HEK293T (cell line): Measurements from ENCODE around the gene HSD3B2.

Experiments
- CTCF ChIA-PET: fragments of 350-600 bp; formaldehyde crosslinking; extraction: SDS; loops from one replicate; lab custom pipeline; 2021; ENCODE audit warnings: antibody characterized with exemption, inconsistent platforms; lab: Yijun Ruan, JAX
- POLR2A ChIA-PET: fragments of 350-600 bp; formaldehyde crosslinking; extraction: SDS; loops from one replicate; lab custom pipeline; 2020; ENCODE audit warnings: antibody characterized with exemption, inconsistent platforms; lab: Yijun Ruan, JAX
- DNase-seq: peaks from one replicate; pipeline ENCODE4 v3.0.0; 2012; ENCODE audit warnings: mixed read lengths; ENCODE audit errors: extremely low spot score
- ARNT ChIP-seq: fragments of 450-650 bp; IDR thresholded peaks from 2 replicates; pipeline ENCODE4 v1.6.1; 2017; ENCODE audit warnings: mild to moderate bottlenecking
- BHLHE40 ChIP-seq: fragments of 450-650 bp; IDR thresholded peaks from 2 replicates; pipeline ENCODE4 v1.6.1; 2016; ENCODE audit warnings: mild to moderate bottlenecking, moderate library complexity, borderline replicate concordance
- CTBP1 ChIP-seq: fragments of 450-650 bp; IDR thresholded peaks from 2 replicates; pipeline ENCODE4 v1.6.1; 2016; ENCODE audit warnings: borderline replicate concordance
- ELF4 ChIP-seq: fragments of 450-650 bp; IDR thresholded peaks from 2 replicates; pipeline ENCODE4 v1.6.1; 2017; ENCODE audit warnings: antibody characterized with exemption
- FOXA1 ChIP-seq: fragments of 450-650 bp; IDR thresholded peaks from 2 replicates; pipeline ENCODE4 v1.6.1; 2016; ENCODE audit warnings: mild to moderate bottlenecking
- FOXK2 ChIP-seq: fragments of 450-650 bp; IDR thresholded peaks from 2 replicates; pipeline ENCODE4 v1.6.1; 2016; ENCODE audit warnings: mild to moderate bottlenecking
- FOXM1 ChIP-seq: fragments of 450-650 bp; IDR thresholded peaks from 2 replicates; pipeline ENCODE4 v1.6.1; 2017; ENCODE audit warnings: mild to moderate bottlenecking, borderline replicate concordance
- HDGF ChIP-seq: fragments of 450-650 bp; IDR thresholded peaks from 2 replicates; pipeline ENCODE4 v1.6.1; 2017; ENCODE audit warnings: antibody characterized with exemption, borderline replicate concordance
- L3MBTL2 ChIP-seq: fragments of 450-650 bp; conservative IDR thresholded peaks from 2 replicates; pipeline ENCODE4 v1.6.1; 2016; ENCODE audit warnings: mild to moderate bottlenecking
- LEF1 ChIP-seq: fragments of 450-650 bp; IDR thresholded peaks from 2 replicates; pipeline ENCODE4 v1.6.1; 2017; ENCODE audit warnings: mild to moderate bottlenecking, borderline replicate concordance
- NFRKB ChIP-seq: fragments of 450-650 bp; IDR thresholded peaks from 2 replicates; pipeline ENCODE4 v1.6.1; 2016; ENCODE audit warnings: mild to moderate bottlenecking, moderate library complexity
- PKNOX1 ChIP-seq: fragments of 450-650 bp; IDR thresholded peaks from 2 replicates; pipeline ENCODE4 v1.6.1; 2016
- SP1 ChIP-seq: fragments of 450-650 bp; IDR thresholded peaks from 2 replicates; pipeline ENCODE4 v1.6.1; 2017
- SUZ12 ChIP-seq: fragments of 450-650 bp; IDR thresholded peaks from 2 replicates; pipeline ENCODE4 v1.6.1; 2016; ENCODE audit warnings: mild to moderate bottlenecking
- TARDBP ChIP-seq: fragments of 450-650 bp; IDR thresholded peaks from 2 replicates; pipeline ENCODE4 v1.6.1; 2016
- ZNF384 ChIP-seq: fragments of 450-650 bp; IDR thresholded peaks from 2 replicates; pipeline ENCODE4 v1.6.1; 2016

The HSD3B2 gene

GRCh38 chr1:119472080-119472818 is 57.3 kb downstream of the HSD3B2 start:
- ChIA-PET POLR2A (no interaction called here), CTCF (interaction anchor here (0.6 to 1.2 kb wide), 3 partner anchors 11 to 287 kb away, joined by 3 to 4 read pairs (median 3); no protein-coding TSS in a partner anchor)
- no peak for DNase-seq
- no peak for TF ChIP-seq NFRKB
- TF ChIP-seq ARNT, result no peak
- TF ChIP-seq SUZ12, result no peak
- TF ChIP-seq TARDBP, result no peak
- no peak for TF ChIP-seq FOXM1
- no peak for TF ChIP-seq LEF1
- no peak for TF ChIP-seq L3MBTL2
- TF ChIP-seq ZNF384, result no peak
- TF ChIP-seq CTBP1, result no peak
- TF ChIP-seq ELF4, result no peak
- TF ChIP-seq FOXK2, result no peak
- no peak for TF ChIP-seq HDGF
- TF ChIP-seq FOXA1, result no peak
- no peak for TF ChIP-seq SP1
- no peak for TF ChIP-seq PKNOX1
- TF ChIP-seq BHLHE40, result no peak
